Stimulated activated CD8-positive, alpha-beta memory T cell treated with anti-CD3 and anti-CD28 coated beads, Interleukin-7, amount 100 ng/mL, for 48 hours (primary cell): ENCODE measurements around the gene ST8SIA1.

Source experiments
- DNase-seq, 2 donors: peaks; one replicate each; pipeline ENCODE4 v3.0.0-alpha.2; 2020; ENCODE audit warnings: low read depth in 1 of 2; ENCODE audit errors: extremely low read depth in 1 of 2

Gene ST8SIA1

GRCh38 chr12:22333186-22333712 is 1.3 kb downstream of the ST8SIA1 start:
- DNase-seq, result no peak

DNA sequence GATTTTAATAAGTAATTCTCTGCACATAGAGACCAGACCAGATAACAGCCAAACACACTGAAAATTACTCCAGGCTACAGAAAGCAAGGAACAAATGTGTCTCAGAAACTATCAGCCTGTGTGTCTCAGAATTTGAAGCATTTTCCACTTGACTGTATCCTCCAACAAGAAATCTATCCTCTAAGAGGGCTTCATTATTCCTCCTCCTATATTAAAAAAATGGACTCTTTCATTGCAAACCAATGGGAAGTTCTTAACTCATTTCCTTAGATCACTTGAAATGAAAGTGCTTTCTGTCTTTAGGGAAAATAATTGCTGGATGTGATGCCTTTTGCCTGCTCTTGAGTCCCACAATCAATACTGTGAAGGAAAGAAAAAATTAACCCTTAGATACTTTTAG is 2.3 kb downstream of the ST8SIA1 start:
- DNase-seq, result no peak

DNA sequence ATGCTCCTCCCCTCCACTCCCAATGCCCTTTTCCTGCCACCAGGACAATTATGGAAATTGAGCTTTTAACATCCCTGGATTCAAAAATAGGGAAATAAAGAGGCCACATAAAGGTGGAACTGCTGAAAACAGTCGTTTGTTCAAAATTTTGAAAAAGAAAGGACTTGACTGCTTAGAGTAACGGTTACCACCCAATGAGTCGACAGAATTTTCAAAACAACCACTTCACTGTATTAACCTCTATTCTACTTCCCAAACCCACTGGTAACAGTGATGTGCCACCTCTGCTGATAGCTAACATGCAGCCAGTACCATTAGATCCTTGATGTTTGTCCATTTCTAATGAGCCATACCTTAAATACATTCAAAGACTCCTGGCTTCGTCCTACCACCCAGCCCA is 4.9 kb downstream of the ST8SIA1 start:
- no peak for DNase-seq

- DNase-seq, result no peak
Measured at GRCh38 chr12:22325218-22325617, 9.3 kb downstream of the ST8SIA1 start.

GRCh38 chr12:22322091-22322490 is 12.4 kb downstream of the ST8SIA1 start:
- no peak for DNase-seq

- DNase-seq, result peak in 1 of 2 donors; percentile 16
Measured at GRCh38 chr12:22321638-22322037, 12.9 kb downstream of the ST8SIA1 start.

GRCh38 chr12:22321018-22321605 is 13.4 kb downstream of the ST8SIA1 start:
- no peak for DNase-seq

- DNase-seq, result no peak
Measured at GRCh38 chr12:22318108-22318737, 16.3 kb downstream of the ST8SIA1 start.

GRCh38 chr12:22313963-22314330 is 20.6 kb downstream of the ST8SIA1 start:
- DNase-seq, result no peak

DNA sequence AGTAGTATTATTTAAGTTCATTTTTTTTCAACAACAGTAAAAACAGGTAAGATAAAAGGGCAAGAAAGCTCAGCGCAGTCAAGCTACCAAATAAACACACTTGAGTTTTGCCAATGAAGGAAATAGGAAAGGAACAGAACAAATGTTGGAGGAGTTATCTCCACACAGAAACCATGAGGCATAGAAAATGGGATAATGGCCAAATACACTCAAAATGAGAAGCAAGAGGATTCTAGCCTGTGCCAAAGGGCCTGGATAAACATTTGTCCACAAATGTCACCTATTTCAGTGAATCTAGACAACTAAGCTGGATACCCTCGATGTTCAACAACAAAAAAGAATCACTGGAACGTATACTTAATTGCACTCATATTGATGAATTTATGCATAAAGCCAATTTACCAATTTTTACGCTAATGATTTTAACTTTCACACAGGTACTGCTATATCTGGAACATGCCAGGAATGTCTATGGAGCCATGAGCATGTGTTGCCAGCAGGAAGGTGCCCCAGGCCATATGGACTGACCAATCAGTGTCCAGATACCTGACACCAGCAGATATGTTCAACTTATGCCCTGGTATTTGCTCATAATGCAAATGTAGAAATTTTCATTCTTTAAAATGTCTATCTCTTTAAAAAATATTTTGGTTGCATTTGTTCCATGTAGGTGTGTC is 21.1 kb downstream of the ST8SIA1 start:
- DNase-seq, result no peak

DNA sequence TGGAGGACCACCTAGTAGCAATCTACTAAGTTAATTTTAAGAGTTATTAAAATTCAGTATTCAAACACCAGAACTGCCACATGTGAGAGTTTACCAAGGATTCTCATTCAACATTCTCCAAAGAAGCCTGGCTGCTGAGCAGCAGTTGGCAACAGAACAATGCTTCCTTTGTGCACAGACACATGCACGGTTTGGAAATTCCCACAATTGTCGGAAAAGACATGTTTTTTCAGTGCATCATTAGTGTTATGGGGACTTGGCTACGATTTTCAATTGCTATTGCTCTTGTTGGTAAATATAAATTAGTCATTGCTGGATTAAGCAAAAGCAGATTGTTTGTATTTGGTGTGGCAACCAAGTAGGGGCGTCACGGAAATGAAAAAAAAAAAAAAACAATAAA is 22.2 kb downstream of the ST8SIA1 start:
- no peak for DNase-seq

DNA sequence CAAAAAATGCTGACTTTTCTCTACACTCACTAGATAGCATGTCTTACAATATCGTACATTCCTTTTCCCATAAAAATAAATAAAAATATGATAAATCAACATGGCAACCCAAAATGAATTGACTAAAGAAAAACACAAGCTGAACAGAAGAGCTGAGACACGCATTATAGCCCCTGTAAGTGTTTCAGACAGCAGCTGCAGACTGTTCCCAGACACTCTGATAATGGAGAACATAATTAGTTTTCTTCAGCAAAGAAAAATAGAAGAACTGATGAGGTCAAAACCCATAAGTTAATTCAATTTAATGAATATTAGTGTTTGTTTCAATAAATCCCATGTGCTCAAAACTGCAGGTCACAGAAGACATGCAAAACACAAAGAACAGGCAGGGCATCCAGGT is 23.8 kb downstream of the ST8SIA1 start:
- no peak for DNase-seq

DNA sequence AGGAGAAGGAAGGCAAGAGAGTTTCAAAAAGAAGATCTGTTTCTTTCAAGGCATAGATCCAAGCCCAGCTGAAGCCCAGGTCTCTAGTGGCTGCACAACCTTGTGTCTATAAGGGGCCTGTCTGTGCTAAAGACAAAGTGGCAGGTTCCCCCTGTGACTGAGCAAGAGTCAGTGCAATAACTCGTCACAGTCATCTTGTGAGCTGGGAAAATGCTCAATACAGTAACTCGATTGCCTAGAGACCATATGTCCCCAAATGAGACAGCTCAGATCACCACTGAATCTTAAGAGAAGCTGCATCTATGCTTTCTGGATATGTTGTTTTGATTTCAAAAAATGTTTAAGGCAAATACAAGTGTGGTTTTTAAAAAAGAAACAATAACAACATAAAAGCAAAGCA is 24.2 kb downstream of the ST8SIA1 start:
- no peak for DNase-seq

GRCh38 chr12:22307811-22308210 is 26.7 kb downstream of the ST8SIA1 start:
- DNase-seq, result no peak

DNA sequence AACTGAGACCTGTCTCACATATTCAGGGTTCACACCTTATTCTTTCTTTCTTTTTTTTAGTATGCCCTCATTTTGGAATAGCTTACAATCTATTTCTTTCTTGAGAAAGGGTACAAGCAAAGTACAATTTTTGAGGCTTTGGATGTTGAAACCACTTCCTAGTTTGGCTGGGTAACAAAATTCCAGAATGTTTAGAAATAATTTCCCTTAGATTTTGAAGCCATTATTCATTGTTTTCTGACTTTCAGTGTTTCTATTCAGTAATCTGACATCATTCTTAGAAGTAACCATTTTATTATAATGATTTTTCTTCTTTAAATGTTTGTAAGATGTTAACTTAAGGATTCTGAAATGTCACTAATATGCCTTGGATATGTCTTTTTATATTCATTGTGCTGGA is 28.2 kb downstream of the ST8SIA1 start:
- no peak for DNase-seq

- DNase-seq, result no peak
Measured at GRCh38 chr12:22304341-22304740, 30.2 kb downstream of the ST8SIA1 start.

- no peak for DNase-seq
Measured at GRCh38 chr12:22299294-22299912, 35.1 kb downstream of the ST8SIA1 start.

DNA sequence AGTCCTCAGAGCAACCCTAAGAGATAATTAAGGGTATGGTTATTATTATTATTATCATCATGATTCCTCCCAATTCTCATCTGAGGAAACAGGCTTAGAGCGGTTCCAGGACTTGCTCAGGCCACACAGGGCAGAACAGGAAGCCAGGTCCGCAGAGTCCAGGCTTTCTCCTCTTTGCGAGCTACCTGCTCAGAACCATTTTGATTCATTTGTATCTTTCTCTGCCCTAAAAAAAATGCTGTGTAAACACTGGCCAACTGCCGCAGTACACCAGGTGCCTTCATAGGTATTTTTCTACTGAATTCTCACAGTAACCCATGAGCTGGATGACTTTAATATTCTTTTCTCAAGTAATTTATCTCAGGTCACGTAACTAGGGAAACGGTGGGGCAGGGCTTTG is 45.3 kb downstream of the ST8SIA1 start:
- DNase-seq, result no peak

GRCh38 chr12:22287776-22288621 is 46.5 kb downstream of the ST8SIA1 start:
- peak in 1 of 2 donors; percentile 44 for DNase-seq

- DNase-seq, result no peak
Measured at GRCh38 chr12:22287101-22287500, 47.4 kb downstream of the ST8SIA1 start.

DNA sequence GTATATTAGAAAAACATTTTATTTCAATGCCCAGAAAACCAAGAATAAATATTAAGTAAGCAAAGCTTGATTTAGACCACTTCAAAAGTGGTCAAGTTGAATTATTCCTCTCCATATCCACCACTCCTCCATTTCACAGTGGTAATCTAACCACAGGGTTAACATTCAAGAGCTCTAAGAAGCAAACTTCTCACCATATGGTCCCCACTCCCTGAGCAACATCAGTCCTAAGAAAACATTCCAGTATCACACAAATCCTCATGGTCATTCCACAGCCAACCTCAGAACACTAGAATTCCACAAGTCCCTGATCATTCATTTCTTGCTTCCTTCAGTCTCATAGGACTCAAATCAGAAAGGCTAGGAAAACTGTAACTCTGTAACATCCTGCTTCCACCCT is 47.9 kb downstream of the ST8SIA1 start:
- no peak for DNase-seq
